ENCODE measurements around the gene ZBTB7B.

GRCh38 chr1:154956544-154956941, 46.1 kb upstream of the ZBTB7B start:
- TF ChIP-seq CTCF (conservative IDR thresholded peaks at IDR 0.05 in 1 of 2, IDR thresholded peaks at IDR 0.05 in 1 of 2; ENCODE audit: extremely low read depth in 1 of 2, insufficient read depth in 1 of 2, low read depth in 1 of 2, low read length in 2 of 2) (no peak), EZH2 (IDR thresholded peaks at IDR 0.05; ENCODE audit: borderline replicate concordance, low read length) (no peak)
